ENCODE measurements around the gene TOP1.

The TOP1 gene

DNA sequence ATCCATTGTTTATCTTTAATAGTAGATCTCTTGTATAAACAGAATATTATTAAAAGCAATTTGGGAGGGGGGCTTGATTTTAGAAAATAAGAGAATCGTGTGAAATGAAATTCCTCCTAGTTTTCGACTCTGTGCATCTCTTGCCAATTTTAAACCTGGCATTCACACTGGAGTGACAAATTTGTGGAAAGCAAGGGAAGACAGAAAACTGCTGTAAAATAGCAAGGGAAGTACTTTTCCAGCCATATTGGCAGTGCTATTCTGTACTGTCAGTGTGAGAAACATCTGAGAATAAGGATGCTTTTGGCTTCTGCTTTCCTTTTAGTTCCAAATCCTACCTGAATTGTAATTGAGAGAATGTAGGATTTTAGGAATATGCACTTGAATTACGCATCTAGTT, 40.2 kb downstream of the TOP1 start (continued):
- TF ChIP-seq SALL2 (tag by site-specific recombination; IDR thresholded peaks at IDR 0.05; ENCODE audit: borderline replicate concordance) = no peak
- TF ChIP-seq ZSCAN16 (tag by site-specific recombination; IDR thresholded peaks at IDR 0.05) = no peak
- TF ChIP-seq ZNF530 (tag by site-specific recombination; IDR thresholded peaks at IDR 0.05; ENCODE audit: low read depth) = no peak
- no peak for TF ChIP-seq ZNF274 (IDR thresholded peaks at IDR 0.05; ENCODE audit: low read length)
- no peak for TF ChIP-seq ZNF274 (tag by site-specific recombination; IDR thresholded peaks at IDR 0.05; ENCODE audit: borderline replicate concordance)

DNA sequence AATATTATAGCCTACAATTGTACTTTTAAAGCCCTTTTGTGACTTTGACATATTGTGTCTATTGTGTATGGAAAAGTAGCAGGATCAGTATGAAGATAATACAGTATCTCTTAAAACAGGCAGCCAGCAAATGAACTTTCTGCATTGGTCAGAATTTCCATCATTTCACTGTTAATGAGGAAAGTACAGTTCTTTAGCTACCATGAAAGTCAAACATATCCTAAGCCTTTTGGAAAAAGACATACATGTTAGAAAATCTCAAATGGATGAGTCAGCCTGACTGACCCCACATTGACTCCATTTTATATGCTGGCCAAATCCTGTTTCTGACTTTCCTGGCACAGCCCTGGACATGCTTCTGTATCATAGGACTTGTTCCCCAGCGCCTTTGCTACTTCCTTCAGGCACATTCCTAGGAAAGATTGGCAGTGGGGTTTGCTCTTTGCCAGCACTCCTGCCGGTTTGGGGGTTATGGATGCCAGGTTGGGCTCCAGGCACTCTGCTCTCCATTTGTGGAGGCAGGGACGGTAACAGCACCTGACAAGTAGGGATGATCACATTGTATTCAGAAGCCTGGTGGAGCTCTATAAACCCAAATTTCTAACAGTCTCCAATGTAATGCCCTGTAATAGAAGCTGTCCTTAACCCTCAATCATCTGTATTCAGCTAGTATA, 43.7 kb downstream of the TOP1 start:
- Histone ChIP-seq H3K4me1 (ENCODE audit: control insufficient read depth, insufficient read depth, low read length) (peaks cover 19% of the 10 kb centered on the region), H3K27ac (ENCODE audit: extremely low read depth, low read depth, low read length) (no peak overlapping the region), H3K9me3 (ENCODE audit: control insufficient read depth, insufficient read depth, low read depth, low read length) (no peaks in the 10 kb centered on the region), H3K36me3 (ENCODE audit: control insufficient read depth in 2 of 2, insufficient read depth in 1 of 2, low read length in 2 of 2) (peaks cover 0 to 11% of the 10 kb centered on the region in 2 experiments; a peak in 1 of 3 replicates), H3K4me3 (ENCODE audit: low read depth, low read length) (no peak overlapping the region)
- ChIA-PET POLR2A (no interaction called here), CTCF (interaction anchor here (0.6 to 9.2 kb wide), 4 partner anchors 9 to 259 kb away, joined by 3 to 79 read pairs (median 5); no protein-coding TSS in a partner anchor)
- TF ChIP-seq PRDM1 (tag by site-specific recombination; IDR thresholded peaks at IDR 0.05) (peak; percentile 69), ZNF335 (tag by site-specific recombination; conservative IDR thresholded peaks at IDR 0.05) (peak; percentile 29; the same call in 1 of the 2 replicates), ZNF76 (tag by site-specific recombination; IDR thresholded peaks at IDR 0.05; ENCODE audit: borderline replicate concordance, low read depth) (no peak)
- TF ChIP-seq, protein P1, sequence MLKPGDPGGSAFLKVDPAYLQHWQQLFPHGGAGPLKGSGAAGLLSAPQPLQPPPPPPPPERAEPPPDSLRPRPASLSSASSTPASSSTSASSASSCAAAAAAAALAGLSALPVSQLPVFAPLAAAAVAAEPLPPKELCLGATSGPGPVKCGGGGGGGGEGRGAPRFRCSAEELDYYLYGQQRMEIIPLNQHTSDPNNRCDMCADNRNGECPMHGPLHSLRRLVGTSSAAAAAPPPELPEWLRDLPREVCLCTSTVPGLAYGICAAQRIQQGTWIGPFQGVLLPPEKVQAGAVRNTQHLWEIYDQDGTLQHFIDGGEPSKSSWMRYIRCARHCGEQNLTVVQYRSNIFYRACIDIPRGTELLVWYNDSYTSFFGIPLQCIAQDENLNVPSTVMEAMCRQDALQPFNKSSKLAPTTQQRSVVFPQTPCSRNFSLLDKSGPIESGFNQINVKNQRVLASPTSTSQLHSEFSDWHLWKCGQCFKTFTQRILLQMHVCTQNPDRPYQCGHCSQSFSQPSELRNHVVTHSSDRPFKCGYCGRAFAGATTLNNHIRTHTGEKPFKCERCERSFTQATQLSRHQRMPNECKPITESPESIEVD (tag by site-specific recombination; IDR thresholded peaks at IDR 0.05) = 0 out of 2 replicates have a peak, but pooled peaks have one; percentile 8

DNA sequence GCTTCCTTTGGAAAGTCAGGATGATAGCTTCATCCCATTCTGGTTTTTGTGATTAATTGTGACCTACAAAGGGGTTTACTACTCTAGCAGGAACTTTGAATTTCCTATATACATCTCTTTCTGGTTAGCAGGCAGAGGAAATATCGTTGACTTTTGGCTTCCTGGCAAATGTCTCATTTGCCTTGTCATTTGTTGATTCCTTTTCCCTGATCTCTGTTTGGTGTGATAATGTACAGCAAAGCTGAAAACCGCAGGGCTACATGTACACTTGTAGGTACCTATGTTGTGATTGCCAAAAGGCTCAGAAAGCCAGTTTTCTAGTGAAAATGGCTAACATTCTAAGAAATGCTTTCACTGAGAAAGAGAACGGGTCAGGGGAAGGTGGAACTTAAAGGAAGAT, 44.3 kb downstream of the TOP1 start:
- H3K27ac ChIP-seq (ENCODE audit: extremely low read depth, low read depth, low read length) = no peak overlapping the region
- ChIA-PET CTCF (interaction anchor here (0.5 to 9.2 kb wide), 7 partner anchors 9 to 226 kb away, joined by 3 to 79 read pairs (median 4); no protein-coding TSS in a partner anchor), POLR2A (interaction anchor here (0.7 kb wide), 1 partner anchor 546 kb away, joined by 4 read pairs; no protein-coding TSS in a partner anchor)
- H3K4me3 ChIP-seq (ENCODE audit: low read depth, low read length) = no peak overlapping the region
- TF ChIP-seq PRDM1 (tag by site-specific recombination; IDR thresholded peaks at IDR 0.05) = peak; percentile 85
- TF ChIP-seq EGR2 (tag by site-specific recombination; IDR thresholded peaks at IDR 0.05; ENCODE audit: low read depth) = no peak
- TF ChIP-seq ZNF274 (IDR thresholded peaks at IDR 0.05; ENCODE audit: low read length) = no peak
- no peak for TF ChIP-seq ZNF274 (tag by site-specific recombination; IDR thresholded peaks at IDR 0.05; ENCODE audit: borderline replicate concordance)
- H3K36me3 ChIP-seq (ENCODE audit: control insufficient read depth in 2 of 2, insufficient read depth in 1 of 2, low read length in 2 of 2) = peaks cover 0 to 11% of the 10 kb centered on the region in 2 experiments; a peak in 1 of 3 replicates
- no peaks in the 10 kb centered on the region for H3K9me3 ChIP-seq (ENCODE audit: control insufficient read depth, insufficient read depth, low read depth, low read length)
- H3K4me1 ChIP-seq (ENCODE audit: control insufficient read depth, insufficient read depth, low read length) = peaks cover 19% of the 10 kb centered on the region

DNA sequence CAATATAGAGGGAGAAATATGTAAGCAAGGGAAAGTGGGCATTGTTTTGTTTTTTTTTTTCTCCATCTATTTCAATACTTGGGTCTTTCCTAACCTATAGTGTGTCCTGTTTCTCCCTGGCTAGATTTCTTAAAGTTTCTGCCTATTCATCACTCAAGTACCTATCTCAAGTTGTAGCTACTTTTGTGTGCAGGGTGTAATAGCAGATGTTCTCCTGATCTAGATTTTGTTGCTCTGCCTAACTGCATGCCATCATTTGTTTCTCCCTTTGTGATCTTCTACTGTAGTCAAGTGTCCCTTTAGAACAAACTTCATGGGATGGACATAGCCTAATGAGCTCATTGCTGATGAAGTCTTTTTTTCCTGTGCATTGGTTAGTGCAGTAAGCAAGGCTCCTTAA, 45.8 kb downstream of the TOP1 start:
- H3K4me1 ChIP-seq (ENCODE audit: control insufficient read depth, insufficient read depth, low read length) = peaks cover 19% of the 10 kb centered on the region
- POLR2A ChIA-PET = no interaction called here
- TF ChIP-seq ZNF239 (tag by site-specific recombination; IDR thresholded peaks at IDR 0.05) (no peak), ZNF658 (tag by site-specific recombination; IDR thresholded peaks at IDR 0.05) (no peak), ZBTB17 (tag by site-specific recombination; IDR thresholded peaks at IDR 0.05) (no peak), ZNF791 (tag by site-specific recombination; IDR thresholded peaks at IDR 0.05) (no peak), EGR2 (tag by site-specific recombination; IDR thresholded peaks at IDR 0.05; ENCODE audit: low read depth) (no peak)
- TF ChIP-seq, protein P2, sequence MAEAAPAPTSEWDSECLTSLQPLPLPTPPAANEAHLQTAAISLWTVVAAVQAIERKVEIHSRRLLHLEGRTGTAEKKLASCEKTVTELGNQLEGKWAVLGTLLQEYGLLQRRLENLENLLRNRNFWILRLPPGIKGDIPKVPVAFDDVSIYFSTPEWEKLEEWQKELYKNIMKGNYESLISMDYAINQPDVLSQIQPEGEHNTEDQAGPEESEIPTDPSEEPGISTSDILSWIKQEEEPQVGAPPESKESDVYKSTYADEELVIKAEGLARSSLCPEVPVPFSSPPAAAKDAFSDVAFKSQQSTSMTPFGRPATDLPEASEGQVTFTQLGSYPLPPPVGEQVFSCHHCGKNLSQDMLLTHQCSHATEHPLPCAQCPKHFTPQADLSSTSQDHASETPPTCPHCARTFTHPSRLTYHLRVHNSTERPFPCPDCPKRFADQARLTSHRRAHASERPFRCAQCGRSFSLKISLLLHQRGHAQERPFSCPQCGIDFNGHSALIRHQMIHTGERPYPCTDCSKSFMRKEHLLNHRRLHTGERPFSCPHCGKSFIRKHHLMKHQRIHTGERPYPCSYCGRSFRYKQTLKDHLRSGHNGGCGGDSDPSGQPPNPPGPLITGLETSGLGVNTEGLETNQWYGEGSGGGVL (tag by site-specific recombination; IDR thresholded peaks at IDR 0.05) = no peak
- TF ChIP-seq, protein P3, sequence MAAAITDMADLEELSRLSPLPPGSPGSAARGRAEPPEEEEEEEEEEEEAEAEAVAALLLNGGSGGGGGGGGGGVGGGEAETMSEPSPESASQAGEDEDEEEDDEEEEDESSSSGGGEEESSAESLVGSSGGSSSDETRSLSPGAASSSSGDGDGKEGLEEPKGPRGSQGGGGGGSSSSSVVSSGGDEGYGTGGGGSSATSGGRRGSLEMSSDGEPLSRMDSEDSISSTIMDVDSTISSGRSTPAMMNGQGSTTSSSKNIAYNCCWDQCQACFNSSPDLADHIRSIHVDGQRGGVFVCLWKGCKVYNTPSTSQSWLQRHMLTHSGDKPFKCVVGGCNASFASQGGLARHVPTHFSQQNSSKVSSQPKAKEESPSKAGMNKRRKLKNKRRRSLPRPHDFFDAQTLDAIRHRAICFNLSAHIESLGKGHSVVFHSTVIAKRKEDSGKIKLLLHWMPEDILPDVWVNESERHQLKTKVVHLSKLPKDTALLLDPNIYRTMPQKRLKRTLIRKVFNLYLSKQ (tag by site-specific recombination; IDR thresholded peaks at IDR 0.05; ENCODE audit: borderline replicate concordance) = no peak
- TF ChIP-seq, protein P4, sequence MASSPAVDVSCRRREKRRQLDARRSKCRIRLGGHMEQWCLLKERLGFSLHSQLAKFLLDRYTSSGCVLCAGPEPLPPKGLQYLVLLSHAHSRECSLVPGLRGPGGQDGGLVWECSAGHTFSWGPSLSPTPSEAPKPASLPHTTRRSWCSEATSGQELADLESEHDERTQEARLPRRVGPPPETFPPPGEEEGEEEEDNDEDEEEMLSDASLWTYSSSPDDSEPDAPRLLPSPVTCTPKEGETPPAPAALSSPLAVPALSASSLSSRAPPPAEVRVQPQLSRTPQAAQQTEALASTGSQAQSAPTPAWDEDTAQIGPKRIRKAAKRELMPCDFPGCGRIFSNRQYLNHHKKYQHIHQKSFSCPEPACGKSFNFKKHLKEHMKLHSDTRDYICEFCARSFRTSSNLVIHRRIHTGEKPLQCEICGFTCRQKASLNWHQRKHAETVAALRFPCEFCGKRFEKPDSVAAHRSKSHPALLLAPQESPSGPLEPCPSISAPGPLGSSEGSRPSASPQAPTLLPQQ (tag by site-specific recombination; IDR thresholded peaks at IDR 0.05) = no peak
- CTCF ChIA-PET = interaction anchor here (0.6 to 9.2 kb wide), 6 partner anchors 12 to 102 kb away, joined by 3 to 79 read pairs (median 4); no protein-coding TSS in a partner anchor
- peaks cover 0 to 23% of the 10 kb centered on the region in 2 experiments; a peak in 1 of 3 replicates for H3K36me3 ChIP-seq (ENCODE audit: control insufficient read depth in 2 of 2, insufficient read depth in 1 of 2, low read length in 2 of 2)
- H3K27ac ChIP-seq (ENCODE audit: extremely low read depth, low read depth, low read length) = no peak overlapping the region
- H3K9me3 ChIP-seq (ENCODE audit: control insufficient read depth, insufficient read depth, low read depth, low read length) = no peaks in the 10 kb centered on the region
- H3K4me3 ChIP-seq (ENCODE audit: low read depth, low read length) = no peak overlapping the region

Data from HEK293 (cell line).